Measurements from ENCODE around the gene COL9A2.

- no peak for TF ChIP-seq CTCF (IDR thresholded peaks at IDR 0.05)
- TF ChIP-seq EZH2 (IDR thresholded peaks at IDR 0.05; ENCODE audit: borderline replicate concordance, insufficient read depth, low read depth, low read length, poor library complexity, severe bottlenecking) = no peak
These were observed 11.6 kb downstream of the COL9A2 start for GRCh38 chr1:40305451-40305850.
